A673 (cell line): ENCODE measurements around the gene PRR5L. TPM values are rescaled to one million over a fixed set of nuclear protein-coding genes. Genes with fewer than 3 reads are reported as not detected.

ENCODE experiments used
- BruUV-seq: library from RNA; stranded (reverse); fragments of 400-500 nt; replicated peaks from 2 replicates; lab custom pipeline; 2021; lab: Mats Ljungman, UMichigan
- CTCF ChIA-PET: fragments of 300-600 bp; sonication (Branson Sonifier 250); formaldehyde crosslinking; loops from one replicate; lab custom pipeline; 2022; ENCODE audit warnings: antibody characterized with exemption; lab: Charles Lee
- POLR2A ChIA-PET: fragments of 300-600 bp; sonication (Branson Sonifier 250); formaldehyde crosslinking; loops from one replicate; lab custom pipeline; 2022; ENCODE audit warnings: antibody characterized with exemption; ENCODE audit not compliant: low non-redundant PET; lab: Charles Lee
- DNase-seq: peaks from one replicate; pipeline ENCODE4 v3.0.0-alpha.2; 2015; ENCODE audit warnings: low spot score
- H3K27ac ChIP-seq: fragments of 200-600 bp; sonication (generic); 2 replicates; pipeline ENCODE4 v1.5.1; 2016; ENCODE audit warnings: mixed run types, low read depth, mild to moderate bottlenecking, mixed read lengths, antibody characterized with exemption, low read length; ENCODE audit not compliant: poor library complexity, severe bottlenecking
- H3K27me3 ChIP-seq: fragments of 200-600 bp; sonication (generic); replicated peaks from 2 replicates; pipeline ENCODE4 v1.6.1; 2017; ENCODE audit warnings: mixed run types, low read depth, mild to moderate bottlenecking, mixed read lengths, antibody characterized with exemption, low read length; ENCODE audit not compliant: insufficient read depth, poor library complexity
- H3K36me3 ChIP-seq: fragments of 200-600 bp; sonication (generic); 2 replicates; pipeline ENCODE4 v1.6.1; 2016; ENCODE audit warnings: mixed run types, mild to moderate bottlenecking, mixed read lengths, antibody characterized with exemption, low read length; ENCODE audit not compliant: insufficient read depth, poor library complexity, severe bottlenecking
- H3K4me1 ChIP-seq: fragments of 200-600 bp; sonication (generic); 2 replicates; pipeline ENCODE4 v1.6.1; 2017; ENCODE audit warnings: mixed run types, mild to moderate bottlenecking, mixed read lengths, antibody characterized with exemption, low read length; ENCODE audit not compliant: insufficient read depth, poor library complexity, severe bottlenecking
- H3K4me3 ChIP-seq: fragments of 200-600 bp; sonication (generic); 2 replicates; pipeline ENCODE4 v1.5.1; 2016; ENCODE audit warnings: low read depth, mixed run types, mild to moderate bottlenecking, mixed read lengths, low read length; ENCODE audit not compliant: poor library complexity, severe bottlenecking
- H3K9me3 ChIP-seq: fragments of 200-600 bp; sonication (generic); 2 replicates; pipeline ENCODE4 v1.6.1; 2016; ENCODE audit warnings: mixed run types, low read depth, mild to moderate bottlenecking, mixed read lengths, antibody characterized with exemption, low read length; ENCODE audit not compliant: poor library complexity, severe bottlenecking
- EZH2 ChIP-seq: fragments of 200-600 bp; sonication (generic); IDR thresholded peaks from 2 replicates; pipeline ENCODE4 v1.6.1; 2017; ENCODE audit warnings: borderline replicate concordance, low read depth, mild to moderate bottlenecking, mixed read lengths, antibody characterized with exemption, low read length; ENCODE audit not compliant: poor library complexity, severe bottlenecking
- intact Hi-C: fragments of 100-400 bp; cut with micrococcal nuclease; formaldehyde crosslinking; loops from one replicate; pipeline ENCODE4 v1.10.0; 2022; ENCODE audit not compliant: unreplicated experiment
- total RNA-seq: library from RNA; stranded (reverse); gene quantifications from 2 replicates; pipeline ENCODE4 v1.2.3, GENCODE V29; 2021
- TF ChIP-seq, protein P1 (sequence below): fragments of 300-800, 200-600 bp; sonication (generic); conservative IDR thresholded peaks from 2 replicates; pipeline ENCODE4 v1.5.1; 2017; ENCODE audit warnings: low read depth, mild to moderate bottlenecking, antibody characterized with exemption, low read length, moderate library complexity, mixed read lengths

The PRR5L gene
- total RNA-seq, 1 experiment from 2014 or later: 102 TPM

GRCh38 chr11:36388951-36389350, 92.9 kb downstream of the PRR5L start:
- Histone ChIP-seq H3K27ac (no peak overlapping the region), H3K36me3 (no peaks in the 10 kb centered on the region), H3K9me3 (no peaks in the 10 kb centered on the region), H3K4me1 (no peaks in the 10 kb centered on the region), H3K27me3 (no peaks in the 10 kb centered on the region), H3K4me3 (no peak overlapping the region)
- ChIA-PET POLR2A (no interaction called here), CTCF (no interaction called here)
- no peak for DNase-seq
- BruUV-seq: no TSS peak
- intact Hi-C loops: no loop called here
- TF ChIP-seq, protein P1, sequence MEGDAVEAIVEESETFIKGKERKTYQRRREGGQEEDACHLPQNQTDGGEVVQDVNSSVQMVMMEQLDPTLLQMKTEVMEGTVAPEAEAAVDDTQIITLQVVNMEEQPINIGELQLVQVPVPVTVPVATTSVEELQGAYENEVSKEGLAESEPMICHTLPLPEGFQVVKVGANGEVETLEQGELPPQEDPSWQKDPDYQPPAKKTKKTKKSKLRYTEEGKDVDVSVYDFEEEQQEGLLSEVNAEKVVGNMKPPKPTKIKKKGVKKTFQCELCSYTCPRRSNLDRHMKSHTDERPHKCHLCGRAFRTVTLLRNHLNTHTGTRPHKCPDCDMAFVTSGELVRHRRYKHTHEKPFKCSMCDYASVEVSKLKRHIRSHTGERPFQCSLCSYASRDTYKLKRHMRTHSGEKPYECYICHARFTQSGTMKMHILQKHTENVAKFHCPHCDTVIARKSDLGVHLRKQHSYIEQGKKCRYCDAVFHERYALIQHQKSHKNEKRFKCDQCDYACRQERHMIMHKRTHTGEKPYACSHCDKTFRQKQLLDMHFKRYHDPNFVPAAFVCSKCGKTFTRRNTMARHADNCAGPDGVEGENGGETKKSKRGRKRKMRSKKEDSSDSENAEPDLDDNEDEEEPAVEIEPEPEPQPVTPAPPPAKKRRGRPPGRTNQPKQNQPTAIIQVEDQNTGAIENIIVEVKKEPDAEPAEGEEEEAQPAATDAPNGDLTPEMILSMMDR: no peak
- no peak for TF ChIP-seq EZH2

GRCh38 chr11:36389811-36390210, 93.7 kb downstream of the PRR5L start:
- Histone ChIP-seq H3K27ac (no peak overlapping the region), H3K36me3 (peaks cover 6% of the 10 kb centered on the region), H3K4me3 (no peak overlapping the region), H3K4me1 (no peaks in the 10 kb centered on the region), H3K9me3 (no peaks in the 10 kb centered on the region), H3K27me3 (no peaks in the 10 kb centered on the region)
- no peak for DNase-seq
- ChIA-PET POLR2A (no interaction called here), CTCF (no interaction called here)
- BruUV-seq: no TSS peak
- intact Hi-C loops: no loop called here
- TF ChIP-seq, protein P1: no peak
- no peak for TF ChIP-seq EZH2

- H3K27ac ChIP-seq: no peak overlapping the region
- CTCF ChIA-PET: no interaction called here
- no peaks in the 10 kb centered on the region for H3K27me3 ChIP-seq
- no TSS peak for BruUV-seq
- H3K4me1 ChIP-seq: no peaks in the 10 kb centered on the region
- POLR2A ChIA-PET: no interaction called here
- no peak for TF ChIP-seq EZH2
- TF ChIP-seq, protein P1: no peak
- H3K9me3 ChIP-seq: no peaks in the 10 kb centered on the region
- no peak overlapping the region for H3K4me3 ChIP-seq
- no peak for DNase-seq
- H3K36me3 ChIP-seq: peaks cover 14% of the 10 kb centered on the region
- intact Hi-C loops: no loop called here
These were observed 94.9 kb downstream of the PRR5L start for GRCh38 chr11:36390963-36391471.
